ENCODE measurements around the gene MAST4. TPM values are rescaled to one million over a fixed set of nuclear protein-coding genes. Genes with fewer than 3 reads are reported as not detected.

Gene MAST4
- total and polyA plus RNA-seq, 2 of the 8 experiments (the other 6 are each of a cell fraction or from before 2014, with no cell fraction given), result 1.5 to 2.6 TPM

GRCh38 chr5:66848749-66849641 is 252.8 kb downstream of the MAST4 start:
- 90% methylated on average over 10 of the region's 10 CpGs; no CpG with 5 or more reads in 1 of the 2 experiments for WGBS, 2 experiments (ENCODE audit: extremely low coverage in 1 of 2, insufficient coverage in 1 of 2, insufficient read length in 1 of 2, insufficient replicate concordance in 2 of 2, low coverage in 1 of 2, low lambda C conversion rate in 2 of 2, missing lambda C conversion rate in 1 of 2)
- Histone ChIP-seq H4K8ac (ENCODE audit: extremely low read depth, insufficient read depth, low read length) (no peak overlapping the region), H3K9ac (replicated peaks in 1 of 4; ENCODE audit: extremely low read depth in 1 of 4, low read depth in 3 of 4, low read length in 3 of 4) (no peak overlapping the region), H3K9me3 (ENCODE audit: insufficient read depth in 2 of 2, low read depth in 1 of 2, low read length in 1 of 2) (no peaks in the 10 kb centered on the region), H3K4me2 (ENCODE audit: insufficient read depth in 1 of 2, low read depth in 2 of 2, low read length in 2 of 2) (no peak overlapping the region), H4K5ac (ENCODE audit: insufficient read length, low read depth, low read length) (no peak overlapping the region), H3K36me3 (ENCODE audit: control insufficient read depth in 2 of 4, insufficient read depth in 4 of 4, low read length in 3 of 4) (no peaks in the 10 kb centered on the region), H3K4me3 (ENCODE audit: extremely low read depth in 1 of 4, insufficient read depth in 2 of 4, low read depth in 3 of 4, low read length in 4 of 4) (no peak overlapping the region), H3K18ac (ENCODE audit: extremely low read depth, low read length) (peak overlapping the region; percentile 55; the same call in 1 of the 2 replicates), H2BK12ac (ENCODE audit: low read depth, low read length) (peak overlapping the region; percentile 72; the same call in 1 of the 2 replicates), H4K20me1 (replicated peaks in 1 of 2; ENCODE audit: control insufficient read depth in 1 of 2, insufficient read depth in 2 of 2, low read length in 2 of 2) (no peaks in the 10 kb centered on the region), H3K79me2 (ENCODE audit: control insufficient read depth in 1 of 2, insufficient read depth in 2 of 2, low read length in 2 of 2) (no peaks in the 10 kb centered on the region), H3K56ac (replicated peaks; ENCODE audit: insufficient read length, low read depth, low read length) (no peak overlapping the region), H2BK5ac (ENCODE audit: low read depth, low read length) (no peak overlapping the region), H3K23me2 (ENCODE audit: low read depth, low read length) (no peaks in the 10 kb centered on the region; the same call in 1 of the 2 replicates), H3K4ac (replicated peaks; ENCODE audit: insufficient read length, low read depth, low read length) (no peak overlapping the region), H3K4me1 (replicated peaks in 1 of 4; ENCODE audit: control insufficient read depth in 3 of 4, insufficient read depth in 4 of 4, low read length in 3 of 4) (peaks cover 0 to 3% (median 0%) of the 10 kb centered on the region in 4 experiments; a peak in 2 of 7 replicates), H2AFZ (ENCODE audit: low read length) (no peak overlapping the region), H3K79me1 (ENCODE audit: low read depth, low read length) (no peaks in the 10 kb centered on the region), H2BK15ac (ENCODE audit: low read length) (no peak overlapping the region), H3K23ac (ENCODE audit: insufficient read length) (no peak overlapping the region), H2BK20ac (ENCODE audit: low read length) (no peak overlapping the region), H3K27ac (ENCODE audit: low read depth, low read length) (no peak overlapping the region), H2AK5ac (ENCODE audit: low read depth, low read length) (peak overlapping the region; percentile 95; the same call in 1 of the 2 replicates), H2BK120ac (replicated peaks; ENCODE audit: low read depth, low read length) (no peak overlapping the region), H3K14ac (ENCODE audit: insufficient read length) (no peak overlapping the region), H4K91ac (replicated peaks; ENCODE audit: insufficient read length, low read length) (no peak overlapping the region), H3K27me3 (replicated peaks in 1 of 4; ENCODE audit: control insufficient read depth in 3 of 4, extremely low read depth in 1 of 4, insufficient read depth in 3 of 4, low read length in 3 of 4) (no peaks in the 10 kb centered on the region)
- DNase-seq (ENCODE audit: low read depth in 1 of 2, low spot score in 2 of 2) (no peak), FAIRE-seq (no peak)
- CTCF ChIA-PET (ENCODE audit: partially characterized antibody), result interaction anchor here (0.6 kb wide), 1 partner anchor 154 kb away, joined by 3 read pairs; no protein-coding TSS in a partner anchor
- POLR2A ChIA-PET (ENCODE audit: partially characterized antibody), result no interaction called here
- TF ChIP-seq GTF2F1 (IDR thresholded peaks at IDR 0.05; ENCODE audit: borderline replicate concordance, low read depth, low read length) (no peak), SIN3A (conservative IDR thresholded peaks at IDR 0.05 in 1 of 2, IDR thresholded peaks at IDR 0.05 in 1 of 2; ENCODE audit: low read depth in 1 of 2, low read length in 2 of 2) (no peak), ATF3 (IDR thresholded peaks at IDR 0.05; ENCODE audit: insufficient read depth, low read depth, low read length) (no peak)

Data from H1 (cell line).